ENCODE measurements around the gene RHBDL3. TPM values are rescaled to one million over a fixed set of nuclear protein-coding genes. Genes with fewer than 3 reads are reported as not detected.

The RHBDL3 gene
- total RNA-seq, 6 donors from 2014 or later = 0.47 to 1.2 TPM; not detected in 4

DNA sequence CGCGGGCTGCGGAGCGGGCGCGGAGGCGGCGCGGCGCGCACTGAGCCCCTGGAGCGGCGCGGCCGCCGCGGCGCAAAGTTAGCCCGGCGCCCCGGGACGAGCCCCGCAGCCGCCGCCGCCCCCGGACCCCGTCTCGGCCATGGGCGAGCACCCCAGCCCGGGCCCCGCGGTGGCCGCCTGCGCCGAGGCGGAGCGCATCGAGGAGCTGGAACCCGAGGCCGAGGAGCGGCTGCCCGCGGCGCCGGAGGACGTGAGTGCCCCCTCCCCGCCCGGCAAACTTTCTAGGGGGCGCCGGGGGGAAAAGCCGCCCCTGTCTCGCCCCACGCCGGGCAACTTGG, 388 bp downstream of the RHBDL3 start:
- peaks cover 21 to 37% (median 24%) of the 10 kb centered on the region in 4 donors for H3K4me1 ChIP-seq
- no peak for TF ChIP-seq POLR2AphosphoS5 (IDR thresholded peaks at IDR 0.05)
- no peak for TF ChIP-seq CTCF (IDR thresholded peaks at IDR 0.05)
- no peak for TF ChIP-seq EP300 (IDR thresholded peaks at IDR 0.05)
- TF ChIP-seq POLR2A (IDR thresholded peaks at IDR 0.05) = no peak
- no peak for ATAC-seq (ENCODE audit: low FRiP score in 2 of 2)
- peak in 1 of 2 donors; percentile 86 for DNase-seq
- H3K4me3 ChIP-seq = peak overlapping the region; percentile 15 to 79 (median 64)
- no peaks in the 10 kb centered on the region for H3K9me3 ChIP-seq
- no peak overlapping the region for H3K27ac ChIP-seq
- no peaks in the 10 kb centered on the region for H3K36me3 ChIP-seq
- H3K27me3 ChIP-seq = peaks cover 0 to 35% (median 16%) of the 10 kb centered on the region in 4 donors
- 0% methylated on average over 4 of the region's 55 CpGs; no CpG with 5 or more reads in 1 of the 2 donors for WGBS, 2 donors

DNA sequence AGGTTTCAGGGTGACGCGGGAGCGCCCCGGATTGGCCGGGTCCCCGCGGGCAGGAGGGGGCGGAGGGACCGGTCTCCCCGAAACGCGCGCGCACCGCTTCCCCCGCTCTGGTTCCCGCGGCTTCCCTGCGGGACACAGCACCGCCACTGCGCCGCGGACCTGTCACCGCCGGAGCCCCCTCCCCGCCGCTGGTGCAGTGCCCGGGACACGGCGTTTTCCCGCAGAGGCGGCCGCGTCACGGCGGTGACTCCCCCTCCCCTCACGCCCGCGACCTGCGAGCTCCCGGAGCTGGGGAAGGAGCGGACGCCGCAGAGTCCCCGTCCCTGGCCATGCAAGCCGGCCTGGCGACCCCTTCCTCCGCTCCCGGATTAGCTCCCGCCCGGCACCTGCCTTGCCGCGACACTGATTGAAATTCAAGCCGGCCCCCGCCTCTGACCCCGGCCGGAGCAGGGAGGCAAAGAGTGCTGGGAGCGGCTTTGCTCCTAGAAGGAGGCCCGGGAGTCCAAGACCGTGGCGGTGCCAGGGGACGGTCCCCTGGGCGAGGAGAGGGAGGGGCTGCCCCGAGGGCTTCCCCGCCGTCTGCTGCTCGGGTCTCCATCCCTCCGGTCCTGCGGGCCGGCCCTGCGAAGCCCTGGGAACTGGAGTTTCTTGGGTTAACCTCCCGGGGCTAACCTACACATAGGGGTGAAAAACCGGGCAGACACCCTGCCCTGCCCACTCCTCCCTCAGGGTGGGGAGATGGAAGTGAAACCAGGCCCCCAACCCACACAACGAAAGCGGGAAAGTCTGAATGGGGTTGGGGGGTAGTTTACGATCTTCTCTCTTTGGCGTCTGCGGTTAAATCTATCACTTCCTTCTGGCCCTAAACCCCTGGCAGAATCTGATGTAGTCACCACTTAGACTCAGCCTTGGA, 1.0 kb downstream of the RHBDL3 start:
- Histone ChIP-seq H3K4me3 (peak overlapping the region; percentile 15 to 79 (median 64)), H3K36me3 (no peaks in the 10 kb centered on the region), H3K4me1 (peaks cover 21 to 33% (median 24%) of the 10 kb centered on the region in 4 donors), H3K27me3 (peaks cover 0 to 35% (median 16%) of the 10 kb centered on the region in 4 donors), H3K9me3 (no peaks in the 10 kb centered on the region), H3K27ac (no peak overlapping the region)
- no peak for TF ChIP-seq POLR2A (IDR thresholded peaks at IDR 0.05)
- no peak for TF ChIP-seq POLR2AphosphoS5 (IDR thresholded peaks at IDR 0.05)
- TF ChIP-seq EP300 (IDR thresholded peaks at IDR 0.05) = no peak
- TF ChIP-seq CTCF (IDR thresholded peaks at IDR 0.05) = no peak
- DNase-seq (peak in 1 of 2 donors; percentile 87), ATAC-seq (ENCODE audit: low FRiP score in 2 of 2) (peak in 1 of 2 donors; percentile 3)
- 0 to 19% methylated on average over 7 to 33 of the region's 78 CpGs for WGBS, 2 donors

- Histone ChIP-seq H3K9me3 (no peaks in the 10 kb centered on the region), H3K4me3 (no peak overlapping the region), H3K27me3 (peaks cover 0 to 35% (median 16%) of the 10 kb centered on the region in 4 donors), H3K4me1 (peaks cover 21 to 30% (median 24%) of the 10 kb centered on the region in 4 donors), H3K27ac (no peak overlapping the region), H3K36me3 (no peaks in the 10 kb centered on the region)
- TF ChIP-seq POLR2AphosphoS5 (IDR thresholded peaks at IDR 0.05) = no peak
- TF ChIP-seq EP300 (IDR thresholded peaks at IDR 0.05) = no peak
- TF ChIP-seq CTCF (IDR thresholded peaks at IDR 0.05) = no peak
- no peak for TF ChIP-seq POLR2A (IDR thresholded peaks at IDR 0.05)
- WGBS, 2 donors = 18 to 23% methylated on average over 5 to 9 of the region's 10 CpGs
- DNase-seq (no peak), ATAC-seq (ENCODE audit: low FRiP score in 2 of 2) (peak in 1 of 2 donors; percentile 66)
Observed at GRCh38 chr17:32267690-32268205, 2.1 kb downstream of the RHBDL3 start.

GRCh38 chr17:32268734-32269288, 3.2 kb downstream of the RHBDL3 start:
- H3K27me3 ChIP-seq = peaks cover 0 to 35% (median 16%) of the 10 kb centered on the region in 4 donors
- H3K4me3 ChIP-seq = no peak overlapping the region
- ATAC-seq (ENCODE audit: low FRiP score in 2 of 2) = no peak
- peaks cover 21 to 30% (median 24%) of the 10 kb centered on the region in 4 donors for H3K4me1 ChIP-seq
- 80 to 88% methylated on average over 7 of the region's 7 CpGs for WGBS, 2 donors
- TF ChIP-seq POLR2AphosphoS5 (IDR thresholded peaks at IDR 0.05) (no peak), POLR2A (IDR thresholded peaks at IDR 0.05) (no peak), CTCF (IDR thresholded peaks at IDR 0.05) (no peak), EP300 (IDR thresholded peaks at IDR 0.05) (no peak)
- H3K27ac ChIP-seq = no peak overlapping the region
- H3K9me3 ChIP-seq = no peaks in the 10 kb centered on the region
- DNase-seq = no peak
- no peaks in the 10 kb centered on the region for H3K36me3 ChIP-seq
